RKO (cell line): ENCODE measurements around the gene ZNF431.
"Not testable (repeated sequence)": the region's sequence is repeated elsewhere in the genome, so short reads cannot be mapped to it uniquely, and the experiment has no call there.

Experiments
- DNase-seq: peaks from one replicate; pipeline ENCODE4 v3.0.0-alpha.2; 2016; ENCODE audit warnings: low spot score

Gene ZNF431

DNA sequence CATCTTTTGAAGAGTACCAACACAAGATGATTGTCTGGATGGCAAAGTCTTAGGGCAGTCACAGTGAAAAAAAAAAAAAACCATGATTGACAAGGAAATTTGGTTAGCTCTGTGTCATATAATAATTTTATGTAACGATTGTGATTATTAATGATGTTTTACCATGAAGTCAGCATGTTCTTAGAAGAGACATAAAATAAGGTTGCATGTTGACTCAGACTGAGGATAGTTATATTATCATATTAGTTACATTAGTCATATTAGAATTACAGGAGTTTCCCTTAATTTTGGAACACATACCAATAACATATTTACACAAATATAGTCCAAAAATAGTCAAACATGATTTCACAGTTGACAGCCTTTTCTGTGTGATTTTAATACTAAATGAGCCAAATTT is 5.7 kb downstream of the ZNF431 start:
- no peak for DNase-seq

DNA sequence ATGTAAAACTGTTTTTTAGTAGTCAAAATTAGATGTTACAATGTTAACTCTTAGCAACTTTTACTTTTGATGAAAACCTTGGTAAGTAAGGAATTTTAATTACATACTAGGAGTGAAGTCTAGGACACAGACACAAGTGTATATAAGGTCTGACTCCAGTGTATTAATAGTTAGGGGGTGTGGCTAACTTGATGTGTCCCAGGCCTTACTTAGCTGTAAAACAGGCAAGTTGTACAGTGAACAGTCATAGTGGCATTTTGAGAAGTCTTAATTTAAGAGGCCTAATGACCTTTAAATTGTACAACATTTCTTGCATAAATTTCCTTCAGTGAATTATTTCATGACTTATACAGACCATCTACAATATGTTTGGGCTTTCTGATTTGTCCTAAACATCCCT is 6.8 kb downstream of the ZNF431 start:
- no peak for DNase-seq

DNA sequence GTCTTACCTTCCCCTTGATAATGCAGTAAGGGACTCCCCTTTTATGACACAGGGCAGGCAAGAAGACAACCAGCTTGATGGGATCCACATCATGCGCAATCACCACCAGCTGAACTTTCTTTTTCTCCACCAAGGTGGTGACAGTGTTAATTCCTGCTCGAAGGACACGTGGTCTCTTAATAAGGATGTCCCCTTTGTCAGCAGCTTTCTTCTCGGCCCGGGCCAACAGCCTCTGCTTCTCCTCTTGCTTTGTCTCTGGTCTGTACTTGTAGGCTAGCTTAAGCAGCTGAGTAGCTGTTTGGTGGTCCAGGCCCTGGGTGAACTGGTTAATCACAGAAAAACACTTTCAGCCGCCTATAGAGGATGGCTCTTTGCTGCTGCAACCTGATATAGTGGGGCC is 8.0 kb downstream of the ZNF431 start:
- no peak for DNase-seq

GRCh38 chr19:21151460-21151859 is 9.6 kb downstream of the ZNF431 start:
- no peak for DNase-seq

GRCh38 chr19:21158523-21159135 is 16.8 kb downstream of the ZNF431 start:
- no peak for DNase-seq

DNA sequence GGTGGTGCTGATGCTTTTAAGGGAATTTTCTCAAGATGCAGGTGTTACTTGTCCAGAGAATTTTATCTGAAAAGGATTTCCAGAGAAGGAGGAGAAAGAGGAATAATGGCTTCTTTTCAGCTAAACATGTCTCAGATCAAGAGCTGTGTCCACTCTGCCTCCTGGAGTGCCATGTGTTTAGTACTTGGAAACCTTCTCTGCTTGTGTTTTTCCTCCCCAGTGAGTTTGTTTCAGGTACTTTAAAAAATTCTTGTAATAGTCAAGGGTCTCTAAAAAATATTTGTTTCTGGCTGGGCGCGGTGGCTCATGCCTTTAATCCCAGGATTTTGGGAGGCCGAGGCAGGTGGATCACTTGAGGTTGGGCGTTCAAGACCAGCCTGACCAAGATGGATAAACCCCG is 22.7 kb downstream of the ZNF431 start:
- DNase-seq = no peak

DNA sequence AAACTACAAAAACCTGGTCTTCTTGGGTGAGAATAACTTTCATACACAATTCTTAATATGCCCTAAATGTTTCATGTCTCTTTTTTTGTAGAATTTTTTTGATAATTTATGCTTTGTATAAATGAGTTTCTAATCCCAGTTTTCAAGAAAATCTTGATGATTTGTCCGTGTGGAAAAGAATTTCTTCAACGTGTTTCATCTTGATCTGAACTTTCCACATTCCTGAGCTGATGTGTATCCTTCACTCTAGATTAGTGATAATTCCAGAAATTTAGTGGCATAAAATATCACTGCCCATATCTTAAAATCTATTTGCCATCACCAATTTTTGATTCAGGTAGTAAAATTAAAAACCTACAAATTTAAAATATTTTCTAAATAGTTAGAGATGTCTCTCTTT is 24.6 kb downstream of the ZNF431 start:
- no peak for DNase-seq

DNA sequence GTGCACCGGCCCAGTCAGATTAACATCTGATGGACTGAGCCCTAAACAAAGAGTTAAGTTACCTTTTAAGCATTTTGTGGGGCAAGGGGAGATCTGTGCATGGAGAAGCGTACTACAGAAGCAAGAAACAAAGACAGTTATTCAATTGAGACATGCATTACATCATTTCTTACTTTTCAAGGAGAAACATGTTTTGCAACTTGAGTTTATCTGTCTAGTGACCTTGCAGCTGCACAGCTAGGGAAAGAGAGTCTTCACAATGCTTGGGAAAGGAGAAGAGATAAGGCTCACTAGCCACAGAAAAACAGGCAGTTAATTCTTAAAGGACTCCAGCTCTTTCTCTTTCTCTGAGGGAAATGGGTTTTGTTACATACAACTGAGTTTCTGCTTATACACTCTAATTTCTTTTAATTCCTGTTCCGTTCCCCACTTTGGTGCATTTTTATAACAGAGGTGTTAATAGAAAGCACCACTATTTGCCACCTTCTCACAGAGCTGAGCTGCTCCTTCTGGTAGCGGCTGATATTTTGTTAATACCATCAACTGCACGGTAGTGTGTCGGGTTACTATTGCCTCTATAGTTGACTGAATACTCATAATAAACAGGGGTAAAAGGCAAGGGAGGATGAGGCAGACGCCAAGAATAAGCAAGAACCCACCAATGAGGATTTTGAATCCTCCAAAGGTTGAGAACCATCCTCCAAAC is 55.9 kb downstream of the ZNF431 start:
- DNase-seq = no peak

- DNase-seq = peak; percentile 70
These were observed 61.1 kb downstream of the ZNF431 start for GRCh38 chr19:21202865-21203494.

- DNase-seq = no peak
These were observed 68.3 kb downstream of the ZNF431 start for GRCh38 chr19:21210037-21210621.

DNA sequence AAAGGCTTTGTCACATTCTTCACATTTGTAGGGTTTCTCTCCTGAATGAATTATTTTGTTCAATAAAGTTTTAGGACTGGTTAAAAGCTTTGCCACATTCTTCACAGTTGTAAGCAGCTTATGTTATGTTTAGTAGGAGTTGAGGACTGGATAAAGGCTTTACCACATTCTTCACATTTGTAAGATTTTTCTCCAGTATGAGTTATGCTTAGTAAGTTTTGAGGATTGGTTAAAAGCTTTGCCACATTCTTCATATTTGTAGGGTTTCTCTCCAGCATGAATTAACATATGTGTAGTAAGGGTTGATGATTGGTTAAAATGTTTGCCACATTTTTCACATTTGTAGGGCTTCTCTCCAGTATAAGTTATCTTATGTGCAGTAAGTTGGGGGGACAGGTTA is 79.9 kb downstream of the ZNF431 start:
- no peak for DNase-seq

DNA sequence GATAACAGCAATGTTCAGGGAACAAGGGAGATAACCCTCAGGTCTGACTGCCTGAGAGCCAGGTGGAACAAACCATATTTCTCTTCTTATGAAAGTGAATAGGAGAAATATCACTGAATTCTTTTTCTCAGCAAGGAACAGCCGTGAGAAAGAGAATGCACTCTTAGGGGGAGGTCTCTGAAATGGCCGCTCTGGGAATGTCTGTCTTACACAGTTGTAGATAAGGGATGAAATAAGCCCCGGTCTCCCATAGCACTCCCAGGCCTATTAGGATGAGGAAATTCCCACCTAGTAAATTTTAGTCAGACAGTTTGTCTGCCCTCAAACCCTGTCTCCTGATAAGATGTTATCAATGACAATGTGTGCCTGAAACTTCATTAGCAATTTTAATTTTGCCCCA is 88.1 kb downstream of the ZNF431 start:
- DNase-seq = not testable (repeated sequence)

DNA sequence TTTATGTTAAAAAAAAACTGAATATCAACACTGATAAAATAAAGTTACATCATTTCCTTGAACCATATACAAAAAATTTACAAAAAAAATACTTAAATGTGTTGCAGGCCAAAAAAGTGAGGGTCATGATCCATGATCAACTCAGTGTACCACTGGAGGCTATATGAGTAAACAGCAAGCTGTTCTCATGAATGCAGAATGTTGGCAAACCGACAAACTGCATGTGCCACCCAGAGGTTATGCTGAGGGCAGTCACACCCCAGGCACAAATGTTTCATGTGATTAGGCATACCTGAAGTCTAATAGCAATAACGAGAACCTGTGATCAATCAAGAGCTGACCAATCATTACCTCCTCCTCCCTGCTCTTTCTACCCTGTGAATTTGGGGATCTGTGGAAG is 91.9 kb downstream of the ZNF431 start:
- DNase-seq = no peak

DNA sequence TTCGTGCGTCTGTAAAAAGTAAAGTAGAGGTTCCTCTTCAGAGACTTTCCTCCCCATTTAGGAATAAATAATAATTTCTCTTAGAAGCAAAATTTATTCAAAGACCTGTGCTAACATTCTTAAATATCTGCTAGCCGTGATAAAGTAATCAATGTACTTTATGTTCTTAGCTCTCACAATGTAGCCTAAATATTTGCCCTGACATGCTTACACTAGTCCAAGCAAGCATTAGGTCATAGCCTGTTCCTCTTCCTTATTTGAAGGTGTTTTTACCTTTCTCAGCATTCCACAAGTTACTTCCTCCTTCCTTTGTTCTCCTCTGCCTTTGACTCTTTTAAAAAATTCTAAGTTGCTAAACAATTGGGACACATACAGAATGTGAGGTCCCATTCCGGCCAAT is 94.9 kb downstream of the ZNF431 start:
- not testable (repeated sequence) for DNase-seq

DNA sequence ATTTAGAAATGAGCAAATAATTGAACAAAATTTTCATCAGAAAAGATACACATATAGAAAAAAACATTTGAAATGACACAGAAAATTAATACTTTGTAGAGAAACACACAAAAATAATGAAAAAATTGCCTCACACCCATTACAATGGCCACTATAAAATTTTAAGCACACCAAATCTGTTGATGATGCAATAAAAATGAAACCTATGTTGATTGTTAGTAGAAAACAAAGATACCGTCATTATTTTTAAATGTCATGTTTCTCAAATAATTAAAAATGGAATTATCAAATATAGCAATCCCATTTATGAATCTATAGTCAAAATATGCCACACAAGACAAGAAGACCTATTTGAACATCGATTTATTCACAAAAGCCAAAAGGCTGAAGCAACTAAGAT is 96.8 kb downstream of the ZNF431 start:
- DNase-seq = no peak
